B cell (primary cell): Measurements from ENCODE around the gene ERICH2. TPM values are rescaled to one million over a fixed set of nuclear protein-coding genes. Genes with fewer than 3 reads are reported as not detected.

Experiments
- ATAC-seq: fragments of 200-7000 bp; cut with Tn5 transposase; one replicate; pipeline ENCODE4 v1.10.0; 2021; ENCODE audit warnings: low read depth, mild to moderate bottlenecking, moderate number of reproducible peaks, moderate library complexity
- CTCF ChIA-PET: fragments of 350-600 bp; sonication (Branson Sonifier 250); formaldehyde crosslinking; loops from one replicate; lab custom pipeline; 2021; ENCODE audit warnings: antibody characterized with exemption, inconsistent platforms; lab: Charles Lee
- POLR2A ChIA-PET: fragments of 350-600 bp; sonication (Branson Sonifier 250); formaldehyde crosslinking; loops from one replicate; lab custom pipeline; 2021; ENCODE audit warnings: antibody characterized with exemption; lab: Charles Lee
- DNase-seq: peaks from one replicate; pipeline ENCODE4 v3.0.0; 2013
- H2AFZ ChIP-seq: 2 replicates; pipeline ENCODE4 v1.6.1; 2012; ENCODE audit warnings: mild to moderate bottlenecking, low read depth, low read length; ENCODE audit not compliant: insufficient read depth, poor library complexity, severe bottlenecking
- H3K27ac ChIP-seq, 2 donors: 1 replicate in 1 of 2; 2 replicates in 1 of 2; pipeline ENCODE4 v1.5.1; 2012 to 2013; ENCODE audit warnings: low read length in 2 of 2, mild to moderate bottlenecking in 2 of 2, moderate library complexity in 1 of 2
- H3K27me3 ChIP-seq, 4 experiments: fragments of 200-600 bp in 1 of 4; sonication (generic) in 1 of 4; replicated peaks in 1 of 4; 1 replicate in 2 of 4; 2 replicates in 2 of 4; pipeline versions ENCODE4 v1.6.1 to v1.7.0; 2013 to 2016; ENCODE audit warnings: low read length in 3 of 4, mild to moderate bottlenecking in 2 of 4, mixed read lengths in 1 of 4, moderate library complexity in 1 of 4; ENCODE audit not compliant: insufficient read depth in 4 of 4, control insufficient read depth in 3 of 4; ENCODE audit errors: control extremely low read depth in 1 of 4
- H3K36me3 ChIP-seq, 2 experiments: replicated peaks in 1 of 2; 1 replicate in 1 of 2; 2 replicates in 1 of 2; pipeline versions ENCODE4 v1.6.1 to v1.7.1; 2013; ENCODE audit warnings: low read length in 1 of 2; ENCODE audit not compliant: insufficient read depth in 2 of 2, control insufficient read depth in 1 of 2; ENCODE audit errors: control extremely low read depth in 1 of 2, extremely low read depth in 1 of 2
- H3K4me1 ChIP-seq, 2 donors: fragments of 200-600 bp in 1 of 2; sonication (generic) in 1 of 2; 1 replicate in 1 of 2; 2 replicates in 1 of 2; pipeline versions ENCODE4 v1.5.1 to v1.6.1; 2013 to 2017; ENCODE audit warnings: low read length in 2 of 2; ENCODE audit not compliant: control insufficient read depth in 2 of 2, insufficient read depth in 2 of 2
- H3K4me2 ChIP-seq: replicated peaks from 2 replicates; pipeline ENCODE3; 2012; ENCODE audit warnings: mild to moderate bottlenecking, low read depth, low read length; ENCODE audit not compliant: poor library complexity, severe bottlenecking
- H3K4me3 ChIP-seq, 5 experiments: fragments of 200-600 bp in 1 of 5; sonication (generic) in 1 of 5; 1 replicate in 3 of 5; 2 replicates in 2 of 5; pipeline versions ENCODE4 v1.5.1 to v1.7.0; 2011 to 2016; ENCODE audit warnings: low read length in 4 of 5, mild to moderate bottlenecking in 4 of 5, low read depth in 2 of 5, control low read depth in 1 of 5, moderate library complexity in 1 of 5; ENCODE audit not compliant: insufficient read depth in 1 of 5; ENCODE audit errors: control extremely low read depth in 1 of 5, extremely low read depth in 1 of 5
- H3K79me2 ChIP-seq: fragments of 200-600 bp; sonication (generic); one replicate; pipeline ENCODE4 v1.6.0; 2016; ENCODE audit warnings: low read length; ENCODE audit not compliant: control insufficient read depth, insufficient read depth
- H3K9ac ChIP-seq: fragments of 200-600 bp; sonication (generic); 2 replicates; pipeline ENCODE4 v1.6.1; 2017; ENCODE audit warnings: mild to moderate bottlenecking, low read length, moderate library complexity
- H3K9me3 ChIP-seq, 3 donors: one replicate each; pipeline versions ENCODE4 v1.6.1 to v1.7.1; 2013; ENCODE audit warnings: low read length in 2 of 3; ENCODE audit not compliant: control insufficient read depth in 2 of 3, insufficient read depth in 1 of 3; ENCODE audit errors: control extremely low read depth in 1 of 3
- H4K20me1 ChIP-seq: 2 replicates; pipeline ENCODE4 v1.6.0; 2012; ENCODE audit warnings: mild to moderate bottlenecking, low read length; ENCODE audit not compliant: insufficient read depth, control insufficient read depth, poor library complexity, severe bottlenecking
- H3K27ac Mint-ChIP-seq: one replicate; pipeline ENCODE4 v1.8.0; 2021; ENCODE audit warnings: mixed read lengths
- H3K27me3 Mint-ChIP-seq: one replicate; pipeline ENCODE4 v1.8.0; 2021; ENCODE audit warnings: mixed read lengths
- H3K4me1 Mint-ChIP-seq: one replicate; pipeline ENCODE4 v1.8.0; 2021; ENCODE audit warnings: mixed read lengths
- H3K4me3 Mint-ChIP-seq: one replicate; pipeline ENCODE4 v1.8.0; 2021; ENCODE audit warnings: mixed read lengths
- H3K9me3 Mint-ChIP-seq: one replicate; pipeline ENCODE4 v1.8.0; 2022; ENCODE audit warnings: mixed read lengths; ENCODE audit not compliant: insufficient read depth
- EZH2 ChIP-seq: IDR thresholded peaks from 2 replicates; pipeline ENCODE4 v1.6.1; 2012; ENCODE audit warnings: borderline replicate concordance, low read depth, mild to moderate bottlenecking, moderate library complexity, low read length; ENCODE audit not compliant: insufficient read depth, poor library complexity, severe bottlenecking
- WGBS: methylation state at CpG from one replicate; pipeline ENCODE4 v1.1.5; 2013; ENCODE audit warnings: missing lambda C conversion rate; ENCODE audit not compliant: insufficient coverage; 5-methylcytosine and 5-hydroxymethylcytosine counted together
- intact Hi-C: fragments of 100-400 bp; cut with micrococcal nuclease; formaldehyde crosslinking; loops from one replicate; pipeline ENCODE4 v1.10.0; 2022
- polyA plus RNA-seq: library from polyadenylated mRNA; depleted of rRNA; stranded (reverse); fragments of >200 nt; gene quantifications from 2 replicates; pipeline ENCODE4 v1.2.3, GENCODE V29; 2012
- total RNA-seq, 2 donors: library from RNA; stranded (reverse); fragments of 120-200 nt in 1 of 2; gene quantifications; 1 replicate in 1 of 2; 2 replicates in 1 of 2; pipeline versions ENCODE4 v1.2.3 to v1.2.4, GENCODE V29; 2013 to 2022
- TF ChIP-seq, protein P1 (sequence below): fragments of 200-600 bp; IDR thresholded peaks from one replicate; pipeline ENCODE4 v1.8.0; 2022; ENCODE audit warnings: antibody characterized with exemption, mild to moderate bottlenecking

ERICH2 gene
- total and polyA plus RNA-seq, 2 donors (not counting 1 experiment from before 2014, with no cell fraction given), result not detected

GRCh38 chr2:170836027-170836426, 65.8 kb downstream of the ERICH2 start:
- H3K27me3 ChIP-seq, result peaks cover 0 to 14% (median 5%) of the 10 kb centered on the region in 4 experiments
- H3K27ac ChIP-seq, result no peak overlapping the region
- no peak overlapping the region for H2AFZ ChIP-seq
- Mint-ChIP-seq H3K27ac (no peak overlapping the region), H3K9me3 (no peaks in the 10 kb centered on the region), H3K27me3 (peaks cover 38% of the 10 kb centered on the region), H3K4me1 (no peaks in the 10 kb centered on the region), H3K4me3 (no peak overlapping the region)
- no peaks in the 10 kb centered on the region for H3K79me2 ChIP-seq
- intact Hi-C loops, result no loop called here
- no peaks in the 10 kb centered on the region for H3K4me1 ChIP-seq
- no peak overlapping the region for H3K9ac ChIP-seq
- POLR2A ChIA-PET, result no interaction called here
- no peak overlapping the region for H3K4me2 ChIP-seq
- 60% methylated on average over 2 of the region's 5 CpGs for WGBS
- DNase-seq, result no peak
- H4K20me1 ChIP-seq, result no peaks in the 10 kb centered on the region
- ATAC-seq, result no peak
- no peak for TF ChIP-seq EZH2
- TF ChIP-seq, protein P1, sequence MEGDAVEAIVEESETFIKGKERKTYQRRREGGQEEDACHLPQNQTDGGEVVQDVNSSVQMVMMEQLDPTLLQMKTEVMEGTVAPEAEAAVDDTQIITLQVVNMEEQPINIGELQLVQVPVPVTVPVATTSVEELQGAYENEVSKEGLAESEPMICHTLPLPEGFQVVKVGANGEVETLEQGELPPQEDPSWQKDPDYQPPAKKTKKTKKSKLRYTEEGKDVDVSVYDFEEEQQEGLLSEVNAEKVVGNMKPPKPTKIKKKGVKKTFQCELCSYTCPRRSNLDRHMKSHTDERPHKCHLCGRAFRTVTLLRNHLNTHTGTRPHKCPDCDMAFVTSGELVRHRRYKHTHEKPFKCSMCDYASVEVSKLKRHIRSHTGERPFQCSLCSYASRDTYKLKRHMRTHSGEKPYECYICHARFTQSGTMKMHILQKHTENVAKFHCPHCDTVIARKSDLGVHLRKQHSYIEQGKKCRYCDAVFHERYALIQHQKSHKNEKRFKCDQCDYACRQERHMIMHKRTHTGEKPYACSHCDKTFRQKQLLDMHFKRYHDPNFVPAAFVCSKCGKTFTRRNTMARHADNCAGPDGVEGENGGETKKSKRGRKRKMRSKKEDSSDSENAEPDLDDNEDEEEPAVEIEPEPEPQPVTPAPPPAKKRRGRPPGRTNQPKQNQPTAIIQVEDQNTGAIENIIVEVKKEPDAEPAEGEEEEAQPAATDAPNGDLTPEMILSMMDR, result no peak
- H3K9me3 ChIP-seq, result no peaks in the 10 kb centered on the region
- H3K36me3 ChIP-seq, result no peaks in the 10 kb centered on the region
- H3K4me3 ChIP-seq, result no peak overlapping the region
- CTCF ChIA-PET, result no interaction called here

DNA sequence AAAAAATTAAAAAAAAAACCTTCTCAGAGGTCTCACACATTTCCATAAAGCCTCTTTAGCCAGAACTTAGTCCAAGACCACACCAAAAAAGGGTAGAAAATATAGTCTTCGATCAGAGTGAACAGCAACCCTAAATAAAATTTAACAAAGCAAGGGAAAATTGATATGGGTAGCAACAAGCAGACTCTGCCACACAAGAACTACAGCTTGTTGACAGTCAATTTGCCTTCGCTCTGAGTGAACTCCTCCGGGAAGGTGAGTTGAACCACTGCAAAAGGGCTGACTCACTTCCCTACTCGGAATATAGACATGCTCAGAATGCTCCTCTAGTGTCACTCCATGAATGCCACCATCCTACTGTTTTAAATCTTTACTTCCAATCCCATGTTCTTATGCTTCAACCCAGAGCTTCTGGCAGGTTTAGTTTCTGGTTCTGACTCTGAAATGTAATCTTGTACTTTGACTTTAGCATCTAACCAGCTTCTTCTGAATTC, 70.6 kb downstream of the ERICH2 start:
- ChIA-PET POLR2A (no interaction called here), CTCF (interaction anchor here (1.0 kb wide), 1 partner anchor 28 kb away, joined by 3 read pairs; no protein-coding TSS in a partner anchor)
- Mint-ChIP-seq H3K4me3 (no peak overlapping the region), H3K4me1 (no peaks in the 10 kb centered on the region), H3K27me3 (peaks cover 45% of the 10 kb centered on the region), H3K9me3 (no peaks in the 10 kb centered on the region), H3K27ac (no peak overlapping the region)
- Histone ChIP-seq H2AFZ (no peak overlapping the region), H3K4me3 (no peak overlapping the region), H3K27ac (no peak overlapping the region), H3K9ac (no peak overlapping the region), H3K27me3 (peaks cover 0 to 8% (median 6%) of the 10 kb centered on the region in 4 experiments), H3K9me3 (no peaks in the 10 kb centered on the region), H3K4me2 (no peak overlapping the region), H4K20me1 (no peaks in the 10 kb centered on the region), H3K36me3 (no peaks in the 10 kb centered on the region), H3K4me1 (no peaks in the 10 kb centered on the region), H3K79me2 (no peaks in the 10 kb centered on the region)
- DNase-seq (no peak), ATAC-seq (no peak)
- TF ChIP-seq EZH2, result no peak
- TF ChIP-seq, protein P1, result no peak
- 41% methylated on average over 3 of the region's 4 CpGs for WGBS
- intact Hi-C loops, result no loop called here
